Neuronal stem cell (in vitro differentiated cells): ENCODE results near the gene INSR.

Experiments used
- DNase-seq: peaks from one replicate; pipeline ENCODE4 v3.0.0-alpha.2; 2013; ENCODE audit warnings: low spot score
- H2AFZ ChIP-seq: one replicate; pipeline ENCODE4 v1.6.1; 2013; ENCODE audit warnings: mild to moderate bottlenecking, low read length, inconsistent platforms
- H2AK5ac ChIP-seq: 2 replicates; pipeline ENCODE4 v1.6.1; 2013; ENCODE audit warnings: low read depth, mild to moderate bottlenecking, inconsistent platforms, low read length, moderate library complexity, mixed read lengths
- H2BK120ac ChIP-seq: 2 replicates; pipeline ENCODE4 v1.6.1; 2013; ENCODE audit warnings: low read depth, mild to moderate bottlenecking, inconsistent platforms, low read length, moderate library complexity, mixed read lengths
- H2BK12ac ChIP-seq: one replicate; pipeline ENCODE4 v1.6.1; 2013; ENCODE audit warnings: low read length, inconsistent platforms
- H2BK15ac ChIP-seq: 2 replicates; pipeline ENCODE4 v1.6.1; 2013; ENCODE audit warnings: mild to moderate bottlenecking, low read length, inconsistent platforms, mixed read lengths
- H2BK5ac ChIP-seq: one replicate; pipeline ENCODE4 v1.6.1; 2013; ENCODE audit warnings: inconsistent platforms, mild to moderate bottlenecking, low read length, moderate library complexity
- H3K14ac ChIP-seq: one replicate; pipeline ENCODE4 v1.6.1; 2013; ENCODE audit warnings: low read length, inconsistent platforms
- H3K18ac ChIP-seq: 2 replicates; pipeline ENCODE4 v1.6.1; 2013; ENCODE audit warnings: low read length, inconsistent platforms
- H3K23ac ChIP-seq: 2 replicates; pipeline ENCODE4 v1.6.1; 2013; ENCODE audit warnings: low read depth, mild to moderate bottlenecking, mixed read lengths, low read length, inconsistent platforms; ENCODE audit not compliant: poor library complexity
- H3K27ac ChIP-seq: replicated peaks from 3 replicates; pipeline ENCODE4 v1.5.1; 2013; ENCODE audit warnings: low read length, inconsistent platforms
- H3K27me3 ChIP-seq, 3 experiments: 2 replicates each; pipeline ENCODE4 v1.6.1; 2013; ENCODE audit warnings: low read length in 3 of 3, mild to moderate bottlenecking in 2 of 3, inconsistent platforms in 1 of 3, low read depth in 1 of 3, mixed read lengths in 1 of 3, moderate library complexity in 1 of 3; ENCODE audit not compliant: control insufficient read depth in 3 of 3, insufficient read depth in 3 of 3
- H3K36me3 ChIP-seq, 2 donors: replicated peaks in 1 of 2; 2 replicates each; pipeline ENCODE4 v1.6.1; 2013; ENCODE audit warnings: low read length in 2 of 2; ENCODE audit not compliant: control insufficient read depth in 2 of 2, insufficient read depth in 2 of 2
- H3K4ac ChIP-seq: 2 replicates; pipeline ENCODE4 v1.6.1; 2013; ENCODE audit warnings: inconsistent platforms, mild to moderate bottlenecking, low read length, moderate library complexity
- H3K4me1 ChIP-seq, 2 donors: 1 replicate in 1 of 2; 2 replicates in 1 of 2; pipeline ENCODE4 v1.6.1; 2013; ENCODE audit warnings: low read length in 2 of 2, low read depth in 1 of 2; ENCODE audit not compliant: control insufficient read depth in 2 of 2, insufficient read depth in 1 of 2
- H3K4me2 ChIP-seq: one replicate; pipeline ENCODE4 v1.6.1; 2013; ENCODE audit warnings: mild to moderate bottlenecking, low read length, inconsistent platforms; ENCODE audit not compliant: insufficient read depth, poor library complexity, severe bottlenecking
- H3K4me3 ChIP-seq, 2 donors: 2 replicates each; pipeline ENCODE4 v1.5.1; 2013; ENCODE audit warnings: low read length in 2 of 2, mild to moderate bottlenecking in 2 of 2, inconsistent platforms in 1 of 2, moderate library complexity in 1 of 2
- H3K79me1 ChIP-seq: one replicate; pipeline ENCODE4 v1.6.1; 2013; ENCODE audit warnings: low read depth, mild to moderate bottlenecking, inconsistent platforms, low read length, moderate library complexity
- H3K9ac ChIP-seq: one replicate; pipeline ENCODE4 v1.6.1; 2013; ENCODE audit warnings: mild to moderate bottlenecking, low read depth, low read length, inconsistent platforms; ENCODE audit not compliant: poor library complexity
- H3K9me3 ChIP-seq, 2 donors: replicated peaks in 1 of 2; 2 replicates each; pipeline versions ENCODE3 to v1.6.1; 2013; ENCODE audit warnings: low read length in 2 of 2, mild to moderate bottlenecking in 2 of 2, inconsistent platforms in 1 of 2, low read depth in 1 of 2, mixed read lengths in 1 of 2, moderate library complexity in 1 of 2; ENCODE audit not compliant: control insufficient read depth in 2 of 2, insufficient read depth in 1 of 2
- H4K8ac ChIP-seq: one replicate; pipeline ENCODE4 v1.6.1; 2013; ENCODE audit warnings: low read depth, mild to moderate bottlenecking, inconsistent platforms, low read length, moderate library complexity
- H4K91ac ChIP-seq: one replicate; pipeline ENCODE4 v1.6.1; 2013; ENCODE audit warnings: low read length, low read depth, mild to moderate bottlenecking, inconsistent platforms; ENCODE audit not compliant: poor library complexity
- WGBS, 2 donors: extraction: QIAGEN DNeasy Blood & Tissue Kit; methylation state at CpG; one replicate each; pipeline ENCODE4 v1.1.7; 2013; ENCODE audit warnings: missing lambda C conversion rate in 2 of 2, mixed read lengths in 1 of 2; ENCODE audit not compliant: insufficient read length in 2 of 2, insufficient replicate concordance in 1 of 2; ENCODE audit errors: extremely low coverage in 2 of 2; 5-methylcytosine and 5-hydroxymethylcytosine counted together

INSR gene

DNA sequence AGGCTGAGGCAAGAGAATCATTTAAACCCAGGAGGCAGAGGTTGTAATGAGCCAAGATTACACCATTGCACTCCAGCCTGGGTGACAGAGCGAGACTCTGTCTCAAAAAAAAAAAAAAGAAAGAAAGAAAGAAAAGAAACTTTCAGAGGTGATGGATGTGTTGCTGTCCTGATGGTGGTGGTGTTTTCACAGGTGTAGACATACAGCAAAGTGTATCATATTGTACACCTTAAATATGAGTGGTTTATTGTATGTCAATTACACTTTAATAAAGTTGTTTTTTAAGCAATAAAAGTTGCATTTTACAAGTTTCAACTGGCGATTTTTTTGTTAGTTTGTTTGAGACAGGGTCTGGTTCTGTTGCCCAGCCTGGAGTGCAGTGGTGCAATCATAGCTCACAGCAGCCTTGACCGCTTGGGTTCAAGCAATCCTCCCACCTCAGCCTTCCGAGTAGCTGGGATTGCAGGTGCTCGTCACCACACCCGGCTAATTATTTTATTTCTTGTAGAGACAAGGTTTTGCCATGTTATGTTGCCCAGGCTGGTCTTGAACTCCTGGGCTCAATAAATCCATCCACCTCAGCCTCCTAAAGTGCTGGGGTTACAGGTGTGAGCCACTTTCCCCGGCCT lies 13.5 kb upstream of the INSR start:
- H3K23ac ChIP-seq, result no peak overlapping the region
- no peaks in the 10 kb centered on the region for H3K36me3 ChIP-seq
- no peak overlapping the region for H2AFZ ChIP-seq
- H3K27me3 ChIP-seq, result no peaks in the 10 kb centered on the region
- no peak overlapping the region for H2BK15ac ChIP-seq
- H3K4ac ChIP-seq, result no peak overlapping the region
- no peak for DNase-seq
- peaks cover 0 to 1% of the 10 kb centered on the region in 2 donors for H3K9me3 ChIP-seq
- no peak overlapping the region for H3K4me3 ChIP-seq
- H3K4me2 ChIP-seq, result no peak overlapping the region
- WGBS, 2 donors, result no CpG with 5 or more reads among the region's 7 CpGs
- H3K79me1 ChIP-seq, result no peaks in the 10 kb centered on the region
- H3K9ac ChIP-seq, result no peak overlapping the region
- no peak overlapping the region for H4K91ac ChIP-seq
- no peak overlapping the region for H2AK5ac ChIP-seq
- H2BK5ac ChIP-seq, result no peak overlapping the region
- no peak overlapping the region for H3K27ac ChIP-seq
- H3K18ac ChIP-seq, result no peak overlapping the region
- no peak overlapping the region for H4K8ac ChIP-seq
- H2BK12ac ChIP-seq, result no peak overlapping the region
- no peaks in the 10 kb centered on the region for H3K4me1 ChIP-seq
- no peak overlapping the region for H3K14ac ChIP-seq
- H2BK120ac ChIP-seq, result no peak overlapping the region

DNA sequence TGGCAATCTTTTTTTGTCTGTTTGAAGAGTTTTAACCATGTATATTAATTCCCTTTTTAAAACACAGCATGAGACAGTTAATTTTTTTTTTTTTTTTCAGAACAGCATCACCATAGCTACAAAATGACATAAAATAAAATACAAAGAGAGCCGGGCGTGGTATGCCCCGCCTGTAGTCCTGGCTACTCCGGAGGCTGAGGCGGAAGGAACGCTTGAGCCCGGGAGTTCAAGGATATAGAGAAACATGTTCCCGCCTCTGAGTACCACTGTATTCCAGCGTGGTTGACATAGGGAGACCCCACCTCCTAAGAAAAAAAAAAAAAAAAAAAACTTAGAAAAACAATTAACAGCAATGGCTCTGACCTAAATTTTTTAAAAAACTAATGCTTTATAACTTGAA lies 10.0 kb upstream of the INSR start:
- H4K91ac ChIP-seq, result no peak overlapping the region
- no peaks in the 10 kb centered on the region for H3K9me3 ChIP-seq
- no peak for DNase-seq
- no CpG with 5 or more reads among the region's 9 CpGs for WGBS, 2 donors
- H3K4me3 ChIP-seq, result no peak overlapping the region
- no peak overlapping the region for H3K18ac ChIP-seq
- no peak overlapping the region for H2BK12ac ChIP-seq
- H2BK5ac ChIP-seq, result no peak overlapping the region
- H2BK120ac ChIP-seq, result no peak overlapping the region
- H2AK5ac ChIP-seq, result no peak overlapping the region
- H3K36me3 ChIP-seq, result no peaks in the 10 kb centered on the region
- no peaks in the 10 kb centered on the region for H3K79me1 ChIP-seq
- no peak overlapping the region for H2BK15ac ChIP-seq
- no peak overlapping the region for H3K27ac ChIP-seq
- H4K8ac ChIP-seq, result no peak overlapping the region
- no peaks in the 10 kb centered on the region for H3K4me1 ChIP-seq
- no peak overlapping the region for H3K14ac ChIP-seq
- no peak overlapping the region for H3K23ac ChIP-seq
- H3K4ac ChIP-seq, result no peak overlapping the region
- H3K9ac ChIP-seq, result no peak overlapping the region
- no peak overlapping the region for H2AFZ ChIP-seq
- H3K4me2 ChIP-seq, result no peak overlapping the region
- H3K27me3 ChIP-seq, result no peaks in the 10 kb centered on the region

DNA sequence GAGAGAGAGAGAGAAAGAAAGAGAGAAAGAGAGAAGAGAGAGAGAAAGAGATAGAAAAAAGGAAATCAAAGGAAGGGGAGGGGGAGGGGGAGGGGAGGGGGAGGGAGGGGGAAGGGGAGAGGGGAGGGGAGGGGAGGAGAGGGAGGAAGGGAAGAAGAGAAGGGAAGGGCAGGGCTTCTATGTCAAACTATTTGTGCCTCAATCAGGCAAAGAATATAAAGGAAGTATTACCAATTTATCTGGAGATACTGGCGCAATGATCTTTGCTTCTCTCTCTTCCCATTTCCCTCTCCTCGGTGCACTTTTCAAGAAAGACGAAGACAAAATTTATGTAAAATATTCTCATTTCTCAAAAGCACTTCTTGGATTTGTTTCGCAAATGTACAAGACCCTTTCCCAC lies 9.3 kb upstream of the INSR start:
- no peak overlapping the region for H3K23ac ChIP-seq
- H3K36me3 ChIP-seq, result no peaks in the 10 kb centered on the region
- no peak overlapping the region for H2BK15ac ChIP-seq
- H2AFZ ChIP-seq, result no peak overlapping the region
- H2BK120ac ChIP-seq, result no peak overlapping the region
- H3K4me3 ChIP-seq, result no peak overlapping the region
- no peak overlapping the region for H2AK5ac ChIP-seq
- no peak overlapping the region for H3K4me2 ChIP-seq
- no peaks in the 10 kb centered on the region for H3K27me3 ChIP-seq
- H3K27ac ChIP-seq, result no peak overlapping the region
- no peak overlapping the region for H3K9ac ChIP-seq
- WGBS, 2 donors, result no CpG with 5 or more reads among the region's 4 CpGs
- H2BK5ac ChIP-seq, result no peak overlapping the region
- no peak overlapping the region for H4K8ac ChIP-seq
- H3K79me1 ChIP-seq, result no peaks in the 10 kb centered on the region
- H3K18ac ChIP-seq, result no peak overlapping the region
- H3K9me3 ChIP-seq, result no peaks in the 10 kb centered on the region
- no peak for DNase-seq
- no peaks in the 10 kb centered on the region for H3K4me1 ChIP-seq
- no peak overlapping the region for H2BK12ac ChIP-seq
- H4K91ac ChIP-seq, result no peak overlapping the region
- H3K14ac ChIP-seq, result no peak overlapping the region
- no peak overlapping the region for H3K4ac ChIP-seq

DNA sequence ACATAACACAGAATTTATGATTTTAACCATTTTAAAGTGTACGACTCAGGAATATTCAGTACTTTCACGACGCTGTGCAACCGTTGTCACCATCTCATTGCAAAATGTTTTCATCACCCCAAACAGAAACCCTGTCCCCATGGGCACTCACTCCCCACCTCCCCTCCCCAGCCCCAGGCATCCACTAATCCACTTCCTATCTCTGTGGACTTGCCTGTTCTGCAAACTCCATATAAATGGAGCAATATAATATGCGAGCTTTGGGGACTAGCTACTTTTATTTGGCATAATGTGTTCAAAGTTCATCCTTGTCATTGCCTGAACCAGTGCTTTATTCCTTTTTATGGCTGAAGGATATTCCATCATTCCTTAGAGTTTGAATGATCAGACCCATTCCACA lies 7.3 kb upstream of the INSR start:
- Histone ChIP-seq H3K4me3 (no peak overlapping the region), H3K27ac (no peak overlapping the region), H3K36me3 (no peaks in the 10 kb centered on the region), H3K14ac (no peak overlapping the region), H2AK5ac (no peak overlapping the region), H3K4me2 (no peak overlapping the region), H3K27me3 (no peaks in the 10 kb centered on the region), H2BK12ac (no peak overlapping the region), H4K8ac (no peak overlapping the region), H4K91ac (no peak overlapping the region), H3K9ac (no peak overlapping the region), H2AFZ (no peak overlapping the region), H2BK5ac (no peak overlapping the region), H2BK120ac (no peak overlapping the region), H3K23ac (no peak overlapping the region), H3K79me1 (no peaks in the 10 kb centered on the region), H3K18ac (no peak overlapping the region), H2BK15ac (no peak overlapping the region), H3K9me3 (no peaks in the 10 kb centered on the region), H3K4ac (no peak overlapping the region), H3K4me1 (no peaks in the 10 kb centered on the region)
- DNase-seq, result no peak
- no CpG with 5 or more reads among the region's 5 CpGs for WGBS, 2 donors
